Body of pancreas (tissue), 4 donors: Measurements from ENCODE around the gene RAI1.

ENCODE experiments used
- CTCF ChIP-seq, 7 experiments: fragments of 450-650 bp in 4 of 7; fragments of 200-600 bp in 3 of 7; sonication (generic) in 3 of 7; IDR thresholded peaks; one replicate each; pipeline ENCODE4 v1.5.1; 2016 to 2019; ENCODE audit warnings: antibody characterized with exemption in 7 of 7
- POLR2A ChIP-seq, 3 donors: fragments of 450-650 bp; IDR thresholded peaks; one replicate each; pipeline ENCODE4 v1.6.1; 2016; ENCODE audit warnings: antibody characterized with exemption in 3 of 3, mild to moderate bottlenecking in 2 of 3

GRCh38 chr17:17807440-17807839, 126.2 kb downstream of the RAI1 start:
- TF ChIP-seq CTCF (IDR thresholded peaks at IDR 0.05) (no peak), POLR2A (IDR thresholded peaks at IDR 0.05) (no peak)
